C1 segment of cervical spinal cord (tissue), 14 donors: ENCODE measurements around the gene NDUFAB1.
"Not testable (repeated sequence)": the region's sequence is repeated elsewhere in the genome, so short reads cannot be mapped to it uniquely, and the experiment has no call there.

Experiments used
- DNase-seq, 14 donors: peaks; one replicate each; lab custom pipeline; 2025; lab: John Stamatoyannopoulos, UW

NDUFAB1 gene

DNA sequence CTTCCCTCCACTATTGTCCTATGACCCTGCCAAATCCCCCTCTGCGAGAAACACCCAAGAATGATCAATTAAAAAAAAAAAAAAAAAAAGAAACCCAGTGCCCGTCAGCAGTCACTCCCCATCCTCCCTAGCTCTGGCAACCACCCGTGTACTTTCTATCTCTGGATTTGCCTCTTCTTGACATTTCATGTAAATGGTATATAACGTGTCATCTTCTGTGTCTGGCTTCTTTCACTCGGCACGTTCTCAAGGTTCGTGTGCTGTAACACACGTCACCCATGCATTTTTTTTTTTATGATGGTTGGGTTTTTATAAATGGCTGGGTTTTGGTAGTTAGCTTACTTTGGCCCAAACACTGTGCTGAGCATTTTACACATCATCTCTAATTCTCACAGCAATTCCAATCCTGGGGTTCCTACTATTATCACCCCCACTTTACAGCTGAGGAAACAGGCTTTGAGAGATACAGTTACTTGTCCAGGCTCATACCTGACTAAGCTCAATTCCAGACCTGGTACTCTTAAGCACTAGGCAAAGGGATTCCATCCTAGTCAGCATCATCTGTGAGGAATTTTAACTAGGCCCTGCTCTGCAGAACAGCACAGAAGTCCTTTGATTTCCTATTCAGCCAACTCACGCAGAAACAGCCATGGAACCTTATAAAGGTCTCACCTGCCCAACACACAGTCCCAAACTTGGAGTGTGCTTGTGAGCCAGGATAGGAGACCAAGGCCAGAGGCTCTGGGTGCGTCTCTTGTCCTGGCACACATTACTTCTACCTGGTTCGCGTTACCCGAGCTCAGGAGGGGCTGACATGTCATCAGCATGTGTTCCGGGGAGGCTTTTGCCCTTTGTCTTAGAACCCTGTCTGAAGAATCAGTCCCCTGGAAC, 11.7 kb downstream of the NDUFAB1 start:
- DNase-seq = no peak

DNA sequence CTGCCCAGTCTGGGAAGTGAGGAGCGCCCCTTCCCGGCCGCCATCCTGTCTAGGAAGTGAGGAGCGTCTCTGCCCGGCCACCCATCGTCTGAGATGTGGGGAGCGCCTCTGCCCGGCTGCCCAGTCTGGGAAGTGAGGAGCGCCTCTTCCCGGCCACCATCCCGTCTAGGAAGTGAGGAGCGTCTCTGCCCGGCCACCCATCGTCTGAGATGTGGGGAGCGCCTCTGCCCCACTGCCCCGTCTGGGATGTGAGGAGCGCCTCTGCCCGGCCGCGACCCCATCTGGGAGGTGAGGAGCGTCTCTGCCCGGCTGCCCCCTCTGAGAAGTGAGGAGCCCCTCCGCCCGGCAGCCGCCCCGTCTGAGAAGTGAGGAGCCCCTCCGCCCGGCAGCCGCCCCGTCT, 12.8 kb downstream of the NDUFAB1 start:
- not testable (repeated sequence) for DNase-seq

DNA sequence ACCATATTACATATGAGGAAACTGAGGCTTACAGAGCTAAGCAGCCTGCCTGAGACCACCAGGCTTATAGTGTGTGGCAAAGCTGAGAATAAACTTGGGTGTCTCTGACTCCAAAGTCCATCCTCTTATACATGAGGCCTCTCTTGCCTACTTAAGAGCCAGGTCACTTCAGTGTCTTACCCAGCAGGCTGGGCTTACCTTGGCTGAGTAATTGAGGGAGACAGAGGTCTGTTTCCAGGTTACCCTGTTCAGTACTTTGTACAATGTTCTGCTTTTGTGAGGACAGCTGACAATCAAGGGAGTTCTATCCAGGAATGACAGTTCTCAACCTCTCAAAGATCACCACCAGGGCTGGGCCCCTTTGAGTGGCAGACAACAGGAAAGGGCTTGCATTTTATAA, 14.4 kb downstream of the NDUFAB1 start:
- DNase-seq = no peak

DNA sequence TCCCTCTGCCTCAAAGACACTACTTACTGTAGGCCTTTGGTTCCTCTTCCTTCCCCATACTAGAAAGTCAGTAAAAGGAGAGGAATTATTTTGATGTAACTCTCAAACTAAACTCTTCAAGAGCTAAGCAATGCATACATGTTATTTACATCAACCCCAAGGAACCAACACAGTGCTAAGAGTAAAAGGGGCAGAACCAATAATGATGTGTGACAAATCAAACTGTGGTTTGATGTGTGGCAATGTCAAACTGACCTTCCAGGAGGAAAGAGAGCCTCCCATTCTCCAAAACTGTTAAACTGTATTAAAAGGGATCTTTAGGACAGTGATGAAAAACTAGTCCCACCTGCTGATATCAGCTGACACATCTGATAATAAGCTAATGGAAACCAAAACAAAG, 15.7 kb downstream of the NDUFAB1 start:
- DNase-seq = no peak

DNA sequence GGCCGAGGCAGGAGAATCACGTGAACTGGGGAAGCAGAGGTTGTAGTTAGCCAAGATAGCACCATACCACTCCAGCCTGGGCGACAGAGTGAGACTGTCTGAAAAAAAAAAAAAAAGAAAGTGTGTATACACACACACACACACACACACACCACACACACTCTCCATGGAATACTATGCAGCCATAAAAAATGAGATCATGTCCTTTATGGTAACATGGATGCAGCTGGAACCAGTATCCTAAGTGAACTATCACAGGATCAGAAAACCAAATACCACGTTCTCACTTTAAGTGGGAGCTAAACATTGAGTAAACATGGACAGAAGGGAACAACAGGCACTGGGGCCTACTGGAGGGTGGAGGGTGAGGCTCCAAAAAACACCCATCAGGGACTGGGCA, 16.7 kb downstream of the NDUFAB1 start:
- DNase-seq = no peak

DNA sequence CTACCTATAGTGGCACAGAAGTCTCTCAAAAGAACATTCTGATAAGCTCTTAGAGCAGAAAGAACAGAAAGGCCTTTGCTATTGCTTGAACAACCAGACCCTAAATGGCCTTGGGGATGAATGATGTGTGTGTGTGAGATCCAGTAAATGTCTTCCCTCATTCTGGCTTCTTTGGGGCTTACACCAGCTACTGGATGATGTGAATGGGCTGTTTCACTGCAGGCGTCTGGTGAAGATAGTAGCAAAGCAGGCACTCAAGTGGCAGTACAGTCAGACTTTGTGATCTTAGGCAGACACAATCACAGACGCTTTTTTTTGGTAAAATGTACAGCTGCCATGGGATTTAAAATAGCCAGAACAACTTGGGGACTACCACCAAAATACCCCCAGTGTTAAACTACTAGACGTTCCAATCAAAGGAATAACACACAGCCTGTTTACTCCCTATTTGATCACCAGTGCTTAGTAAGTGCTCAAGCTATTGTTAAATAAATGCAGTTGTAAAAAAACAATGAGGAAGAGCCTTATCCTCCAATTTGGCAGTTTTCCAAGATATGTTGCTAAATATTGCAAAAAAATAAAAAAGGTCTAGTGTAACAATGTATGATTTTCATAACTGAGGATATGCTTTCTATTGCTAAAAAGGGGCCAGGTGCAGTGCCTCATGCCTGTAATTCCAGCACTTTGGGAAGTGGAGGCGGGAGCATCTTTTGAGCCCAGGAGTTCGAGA, 17.9 kb downstream of the NDUFAB1 start:
- DNase-seq = peak in 2 of 14 donors; percentile 2 to 50

DNA sequence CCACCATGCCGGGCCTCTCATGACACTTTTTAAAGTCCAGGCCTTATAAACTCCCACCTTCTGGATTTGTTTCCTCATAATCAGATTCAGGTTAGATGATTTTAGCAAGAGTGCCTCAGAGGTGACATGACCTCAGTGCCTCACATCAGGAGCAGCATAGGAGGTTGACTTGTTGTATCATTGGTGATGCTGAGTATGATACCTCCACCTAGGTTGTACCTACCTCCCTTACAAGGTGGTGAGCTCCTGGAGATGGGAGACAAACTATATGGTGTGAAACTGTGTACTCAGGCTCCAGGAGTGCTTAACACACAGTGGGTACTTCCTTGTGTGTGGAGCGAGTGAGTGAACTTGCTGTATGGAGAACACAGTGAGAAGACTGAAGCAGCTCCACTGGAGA, 18.6 kb downstream of the NDUFAB1 start:
- no peak for DNase-seq

DNA sequence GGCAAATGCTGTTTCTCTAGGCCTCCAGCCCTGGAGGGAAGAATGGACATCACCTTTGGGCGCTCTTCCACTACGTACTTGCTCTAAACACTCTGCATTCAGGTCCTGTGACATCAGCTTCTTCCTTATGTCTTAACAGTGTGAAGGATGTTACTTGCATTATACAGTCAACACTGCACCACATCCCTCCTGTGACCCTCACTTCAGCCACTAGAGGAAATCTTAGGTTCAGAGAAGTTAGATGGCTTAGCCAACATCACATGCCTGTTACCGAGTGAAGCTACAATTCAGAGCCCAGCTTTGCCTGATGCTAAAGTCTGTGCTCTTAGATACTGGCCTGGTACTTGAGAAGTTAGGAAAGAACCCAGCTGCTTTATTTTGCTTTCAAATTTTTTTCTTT, 20.3 kb downstream of the NDUFAB1 start:
- DNase-seq = no peak

DNA sequence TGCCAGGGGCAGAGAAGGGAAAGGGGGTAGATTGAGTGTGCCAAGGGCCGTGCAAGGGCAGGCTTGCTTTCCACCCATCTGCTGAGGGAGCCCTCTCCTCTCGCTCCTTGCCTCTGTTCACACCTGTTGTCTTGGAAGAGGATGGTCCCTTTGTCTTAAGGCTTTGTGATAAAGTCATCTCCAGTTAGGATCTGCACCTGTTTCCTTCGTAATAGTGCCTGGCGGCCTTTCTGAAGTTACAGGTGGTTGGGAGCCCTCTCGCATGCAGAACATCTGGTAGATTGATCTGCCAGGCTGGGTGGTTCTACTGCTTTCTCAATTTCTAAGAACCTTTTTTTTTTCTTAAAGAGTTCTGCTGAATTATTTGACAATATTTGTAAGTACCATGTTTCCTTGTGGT, 22.3 kb downstream of the NDUFAB1 start:
- DNase-seq = no peak

DNA sequence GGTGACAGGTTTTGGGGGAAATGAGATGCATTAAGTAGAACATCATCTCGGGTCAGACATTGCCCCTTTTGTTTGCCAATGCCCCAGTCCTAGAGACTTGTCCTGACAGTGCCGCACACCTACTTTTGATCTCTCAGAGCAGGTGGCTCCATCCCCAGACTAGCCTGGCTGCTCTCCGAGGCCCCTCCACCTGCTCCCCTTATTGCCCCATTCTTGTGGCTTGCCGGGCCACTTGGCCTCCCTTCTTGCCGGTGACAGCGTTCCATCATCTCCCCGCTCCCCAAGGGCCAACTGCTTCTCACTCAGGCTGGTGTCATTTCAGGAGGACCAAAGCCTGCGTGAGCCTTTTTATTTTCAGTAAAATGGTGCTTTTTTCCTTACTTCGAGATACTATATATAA, 23.7 kb downstream of the NDUFAB1 start:
- no peak for DNase-seq

DNA sequence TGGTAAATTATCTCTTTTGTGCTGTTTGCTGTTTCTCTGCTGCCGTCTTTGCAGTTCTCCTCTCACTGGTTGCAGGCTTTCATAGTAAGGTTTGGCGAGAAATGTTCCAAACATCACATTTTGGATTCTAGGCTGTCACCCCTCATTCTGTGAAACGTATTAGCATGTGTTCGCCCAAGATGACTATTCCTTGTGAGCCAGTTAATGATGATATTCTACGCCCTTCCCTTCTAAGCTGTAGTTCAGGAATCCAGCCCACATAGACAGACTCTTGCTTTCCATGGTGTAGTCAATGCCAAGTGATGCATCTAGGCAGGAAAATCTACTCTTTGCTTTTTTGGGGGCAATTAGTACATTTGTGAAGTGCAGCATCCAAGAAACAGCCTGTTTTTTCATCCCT, 24.2 kb downstream of the NDUFAB1 start:
- no peak for DNase-seq

DNA sequence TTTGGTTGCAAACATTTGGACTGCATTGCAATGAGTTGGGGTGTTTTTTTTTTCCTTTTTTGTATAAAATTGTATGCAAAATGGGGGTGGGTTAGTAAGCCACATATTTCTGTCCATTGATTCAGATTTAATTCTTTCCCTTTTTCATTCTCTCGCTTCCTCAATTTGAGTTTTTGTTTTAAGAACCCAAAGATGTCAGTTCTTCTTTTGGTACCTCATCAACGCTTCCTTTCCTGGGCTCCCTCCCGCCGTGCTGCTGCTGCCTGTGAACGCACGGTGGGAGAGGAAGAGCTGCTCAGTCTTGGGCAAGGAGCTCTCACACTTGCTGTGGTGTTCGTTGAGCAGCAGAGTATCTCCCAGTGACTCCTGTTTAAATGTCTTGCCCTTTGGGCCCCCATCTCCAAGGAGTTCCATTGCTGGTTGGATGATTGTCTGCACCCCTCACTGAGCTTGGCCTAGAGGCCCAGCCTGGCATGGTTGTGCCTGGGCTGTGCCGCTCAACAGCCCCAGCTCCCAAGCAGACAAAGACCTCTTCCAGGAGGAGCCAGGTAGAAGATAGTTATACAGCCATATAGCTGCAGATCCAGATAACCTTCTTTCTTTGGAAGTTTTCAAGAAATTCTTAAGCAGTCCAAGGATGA, 25.0 kb downstream of the NDUFAB1 start:
- peak in 3 of 14 donors; percentile 0 to 1 (median 0) for DNase-seq

DNA sequence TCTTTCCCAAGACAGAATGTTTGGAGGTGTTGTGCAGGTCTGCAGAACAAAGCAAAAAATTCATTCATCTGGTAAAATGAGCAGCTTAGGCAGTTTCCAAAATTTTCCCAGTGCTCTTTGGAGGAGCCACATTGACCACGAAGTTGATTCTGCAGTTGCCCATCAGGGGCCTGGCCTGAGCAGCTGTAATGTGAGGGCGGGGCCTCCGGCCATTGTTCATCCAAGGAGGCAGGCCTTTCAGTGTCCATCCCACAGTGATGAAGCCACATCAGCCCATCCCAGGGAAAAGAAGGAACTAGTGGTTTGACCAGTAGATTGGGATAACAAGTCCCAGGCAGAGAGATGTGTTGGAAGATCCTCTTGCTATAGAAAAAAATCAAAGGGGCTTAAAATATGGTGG, 28.5 kb downstream of the NDUFAB1 start:
- no peak for DNase-seq

DNA sequence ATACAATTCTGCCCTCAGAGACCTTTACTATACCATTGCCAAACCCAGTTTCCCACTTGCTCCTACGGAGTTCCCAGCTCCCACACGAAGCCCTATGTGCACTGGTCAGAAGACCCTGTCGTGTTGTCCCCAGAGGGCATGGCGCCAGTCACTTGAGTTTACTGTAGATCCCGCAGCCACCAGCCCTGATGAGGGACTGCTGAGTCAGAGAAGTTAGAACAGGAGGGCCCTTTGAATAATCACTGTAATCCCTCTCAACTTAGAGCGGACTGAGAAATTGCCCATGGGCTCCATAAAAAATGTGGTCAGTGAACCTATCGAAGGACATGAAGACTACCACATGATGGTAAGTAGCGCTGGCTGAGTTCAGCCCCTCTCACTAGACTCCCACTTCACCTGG, 29.4 kb downstream of the NDUFAB1 start:
- no peak for DNase-seq

DNA sequence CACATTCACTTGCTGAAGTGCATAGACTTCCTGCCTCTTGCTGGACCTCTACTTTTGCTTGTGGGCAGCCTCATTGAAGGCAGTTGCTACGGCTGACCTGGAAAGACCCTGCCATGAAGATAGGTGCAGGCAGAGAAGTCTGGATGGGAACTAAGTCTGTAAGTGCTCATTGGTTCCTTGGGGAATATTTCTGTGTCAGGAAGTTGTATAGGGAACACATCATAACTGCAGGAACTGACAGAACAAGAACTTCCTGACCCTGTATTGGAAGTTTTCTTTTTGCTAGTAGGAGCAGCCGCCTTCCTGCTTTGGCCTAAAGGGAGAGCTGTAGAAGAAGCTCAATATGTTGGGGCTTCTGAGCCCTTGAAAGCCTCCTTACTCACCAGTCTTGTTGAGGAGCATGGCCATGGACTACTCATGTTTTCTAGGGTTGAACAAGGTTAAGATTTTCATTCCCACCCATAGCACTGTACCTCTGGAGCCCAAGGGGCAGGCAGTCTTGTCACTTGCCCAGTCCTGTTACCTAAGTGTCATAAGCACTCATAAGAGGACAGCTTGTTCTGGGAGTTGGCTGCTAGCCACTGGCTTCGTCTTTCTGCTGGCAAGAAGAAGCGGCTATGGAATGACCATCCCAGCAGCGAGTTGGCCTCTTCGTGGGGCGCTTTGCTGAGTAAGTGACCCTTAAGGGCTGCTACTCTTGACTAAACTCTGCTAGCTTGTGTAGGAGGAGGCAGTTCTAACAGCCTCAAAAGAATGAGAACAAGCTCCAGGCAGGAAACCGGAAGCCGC, 31.3 kb downstream of the NDUFAB1 start:
- peak in 2 of 14 donors; percentile 12 to 29 for DNase-seq

DNA sequence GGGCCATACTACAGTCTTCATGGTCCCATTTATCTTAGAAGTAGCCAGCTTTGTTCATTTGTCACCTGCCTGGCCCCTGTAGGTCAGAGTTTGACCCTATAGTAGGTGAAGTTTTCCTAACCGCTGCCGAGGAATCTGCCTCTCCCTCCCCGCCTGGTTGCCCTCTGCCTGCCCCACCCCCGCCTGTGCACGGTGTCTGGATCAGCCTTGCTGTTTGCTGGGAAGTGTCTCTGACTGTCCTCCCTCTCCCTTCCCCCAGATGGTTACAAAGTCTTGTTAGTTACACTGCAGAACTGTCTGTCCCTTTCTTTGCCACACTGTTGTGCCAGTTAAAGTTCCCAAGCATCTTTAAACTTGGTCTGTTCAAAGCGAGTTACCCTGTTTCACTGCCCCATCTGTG, 32.9 kb downstream of the NDUFAB1 start:
- no peak for DNase-seq

DNA sequence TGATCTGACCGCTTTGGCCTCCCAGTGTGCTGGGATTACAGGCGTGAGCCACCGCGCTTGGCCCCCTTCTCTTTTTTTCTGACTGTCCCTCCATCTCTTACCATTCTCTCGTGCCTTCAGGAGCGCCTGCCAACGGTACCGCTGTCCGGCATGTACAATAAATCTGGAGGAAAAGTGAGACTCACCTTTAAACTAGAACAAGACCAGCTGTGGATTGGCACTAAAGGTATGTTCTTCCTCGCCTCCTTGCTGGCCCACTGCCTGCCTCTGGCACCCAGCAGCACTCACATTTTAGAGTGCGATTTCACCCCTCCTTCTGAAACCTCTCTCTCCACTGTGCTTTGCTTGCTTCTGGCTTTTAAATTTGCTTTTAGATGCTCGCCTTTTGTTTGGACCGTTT, 33.6 kb downstream of the NDUFAB1 start:
- no peak for DNase-seq

DNA sequence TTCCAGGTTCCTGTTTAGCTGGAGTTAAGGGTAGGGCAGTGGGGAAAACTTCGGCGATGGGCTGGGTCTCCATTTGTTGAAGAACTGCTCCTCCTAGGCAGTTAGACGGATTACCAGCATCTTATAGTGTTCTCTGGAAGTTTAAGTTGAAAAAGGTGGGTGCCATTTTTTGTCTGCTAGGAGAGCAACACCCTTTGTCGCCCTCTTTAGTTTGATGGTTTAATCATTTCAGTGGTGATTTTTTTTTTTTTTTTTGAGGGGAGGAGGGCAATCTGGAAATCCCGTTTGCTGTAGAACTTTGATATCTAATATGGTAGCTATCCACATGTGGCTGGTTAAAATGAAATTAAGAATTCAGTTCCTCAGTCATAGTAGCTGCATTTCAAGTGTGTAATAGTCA, 34.5 kb downstream of the NDUFAB1 start:
- DNase-seq = no peak

DNA sequence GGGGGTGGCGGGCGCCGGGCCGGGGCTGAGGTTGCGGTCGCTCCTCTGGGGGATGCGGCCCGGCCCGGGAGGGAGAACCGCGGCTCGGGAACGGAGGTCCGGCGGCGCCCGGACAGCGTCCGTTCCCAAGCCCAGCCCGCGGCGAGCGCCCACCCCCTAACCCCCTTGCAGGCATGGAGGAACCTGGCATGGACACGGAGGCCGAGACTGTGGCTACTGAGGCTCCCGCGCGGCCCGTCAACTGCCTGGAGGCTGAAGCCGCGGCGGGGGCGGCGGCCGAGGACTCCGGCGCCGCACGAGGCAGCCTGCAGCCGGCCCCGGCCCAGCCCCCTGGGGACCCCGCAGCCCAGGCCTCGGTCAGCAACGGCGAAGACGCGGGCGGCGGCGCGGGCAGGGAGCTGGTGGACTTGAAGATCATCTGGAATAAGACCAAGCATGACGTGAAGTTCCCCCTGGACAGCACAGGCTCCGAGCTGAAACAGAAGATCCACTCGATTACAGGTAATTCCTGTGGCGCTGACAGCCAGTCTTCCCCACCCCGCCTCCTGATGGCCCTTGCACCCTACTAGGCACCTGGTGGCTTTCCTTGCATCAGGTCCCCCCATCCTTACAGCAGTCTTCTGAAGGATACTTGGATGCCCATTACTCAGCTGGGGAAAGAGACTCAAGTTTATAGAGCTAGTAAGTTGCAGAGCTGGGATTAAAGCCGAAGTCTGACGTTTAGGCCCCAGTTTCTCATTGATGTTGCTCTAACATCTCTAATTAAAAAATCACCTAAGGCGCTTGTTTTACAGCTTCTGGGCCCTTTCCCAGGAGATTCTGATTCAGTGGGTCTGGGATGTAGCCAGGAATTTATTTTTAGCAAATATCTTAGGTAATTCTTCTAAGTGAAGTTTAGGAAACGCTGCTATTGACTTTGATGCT, 38.1 kb downstream of the NDUFAB1 start:
- peak in 7 of 14 donors; percentile 29 to 61 (median 47) for DNase-seq
